ENCODE results near the gene C1orf159.
"Not testable (repeated sequence)": the region's sequence is repeated elsewhere in the genome, so short reads cannot be mapped to it uniquely, and the experiment has no call there.

Gene C1orf159

GRCh38 chr1:1068517-1069055 is 47.3 kb downstream of the C1orf159 start:
- H3K4me3 ChIP-seq (ENCODE audit: low read depth, low read length): peak overlapping the region; percentile 58
- no peak overlapping the region for H3K27ac ChIP-seq
- no peak for DNase-seq

GRCh38 chr1:1067860-1068516 is 47.9 kb downstream of the C1orf159 start:
- no peaks in the 10 kb centered on the region for H3K36me3 ChIP-seq

More at GRCh38 chr1:1068517-1069055, 47.3 kb downstream of the C1orf159 start:
- no peak for TF ChIP-seq CTCF (IDR thresholded peaks at IDR 0.05; ENCODE audit: low read depth, low read length)
- Histone ChIP-seq H3K27me3 (ENCODE audit: insufficient read depth, low read depth, severe bottlenecking) (no peaks in the 10 kb centered on the region), H3K9me3 (ENCODE audit: severe bottlenecking) (no peaks in the 10 kb centered on the region), H3K36me3 (no peaks in the 10 kb centered on the region)

GRCh38 chr1:1067284-1067859 is 48.5 kb downstream of the C1orf159 start:
- no peak overlapping the region for H3K4me3 ChIP-seq (ENCODE audit: low read depth, low read length)
- H3K36me3 ChIP-seq: no peaks in the 10 kb centered on the region
- no peaks in the 10 kb centered on the region for H3K9me3 ChIP-seq (ENCODE audit: severe bottlenecking)
- DNase-seq: no peak
- H3K27ac ChIP-seq: no peak overlapping the region
- H3K27me3 ChIP-seq (ENCODE audit: insufficient read depth, low read depth, severe bottlenecking): no peaks in the 10 kb centered on the region
- no peak for TF ChIP-seq CTCF (IDR thresholded peaks at IDR 0.05; ENCODE audit: low read depth, low read length)

More at GRCh38 chr1:1067860-1068516, 47.9 kb downstream of the C1orf159 start:
- Histone ChIP-seq H3K27me3 (ENCODE audit: insufficient read depth, low read depth, severe bottlenecking) (no peaks in the 10 kb centered on the region), H3K27ac (no peak overlapping the region), H3K9me3 (ENCODE audit: severe bottlenecking) (no peaks in the 10 kb centered on the region), H3K4me3 (ENCODE audit: low read depth, low read length) (peak overlapping the region; percentile 58)
- TF ChIP-seq CTCF (IDR thresholded peaks at IDR 0.05; ENCODE audit: low read depth, low read length): no peak
- DNase-seq: no peak

- no peak for TF ChIP-seq CTCF (IDR thresholded peaks at IDR 0.05; ENCODE audit: low read depth, low read length)
- H3K9me3 ChIP-seq (ENCODE audit: severe bottlenecking): no peaks in the 10 kb centered on the region
- no peaks in the 10 kb centered on the region for H3K36me3 ChIP-seq
- H3K4me3 ChIP-seq (ENCODE audit: low read depth, low read length): no peak overlapping the region
- DNase-seq: no peak
- H3K27me3 ChIP-seq (ENCODE audit: insufficient read depth, low read depth, severe bottlenecking): no peaks in the 10 kb centered on the region
- no peak overlapping the region for H3K27ac ChIP-seq
These were observed 49.2 kb downstream of the C1orf159 start for GRCh38 chr1:1066403-1067283.

GRCh38 chr1:1065940-1066304 is 50.0 kb downstream of the C1orf159 start:
- not testable (repeated sequence) for H3K9me3 ChIP-seq (ENCODE audit: severe bottlenecking); H3K36me3 ChIP-seq; DNase-seq; H3K27ac ChIP-seq; H3K4me3 ChIP-seq (ENCODE audit: low read depth, low read length); H3K27me3 ChIP-seq (ENCODE audit: insufficient read depth, low read depth, severe bottlenecking)
